Fibroblast of lung (primary cell): ENCODE data around the gene DLGAP1. TPM values are rescaled to one million over a fixed set of nuclear protein-coding genes. Genes with fewer than 3 reads are reported as not detected.

ENCODE experiments used
- DNase-seq, 2 donors: peaks; one replicate each; pipeline versions ENCODE4 v3.0.0 to v3.0.0-alpha.2; 2010; ENCODE audit warnings: low read depth in 2 of 2
- H2AFZ ChIP-seq: 2 replicates; pipeline ENCODE4 v1.5.1; 2012; ENCODE audit warnings: low read length, control low read depth, inconsistent platforms
- H3K27ac ChIP-seq: 2 replicates; pipeline ENCODE4 v1.5.1; 2011; ENCODE audit warnings: low read length, control low read depth; ENCODE audit not compliant: insufficient read depth
- H3K27me3 ChIP-seq: 2 replicates; pipeline ENCODE4 v1.5.1; 2011; ENCODE audit warnings: mild to moderate bottlenecking, low read length; ENCODE audit not compliant: control insufficient read depth, insufficient read depth
- H3K36me3 ChIP-seq: 2 replicates; pipeline ENCODE4 v1.5.1; 2011; ENCODE audit warnings: low read length; ENCODE audit not compliant: control insufficient read depth, insufficient read depth
- H3K4me1 ChIP-seq: 2 replicates; pipeline ENCODE4 v1.5.1; 2011; ENCODE audit warnings: low read length; ENCODE audit not compliant: control insufficient read depth, insufficient read depth; ENCODE audit errors: extremely low read depth
- H3K4me2 ChIP-seq: 2 replicates; pipeline ENCODE4 v1.5.1; 2011; ENCODE audit warnings: low read length, control low read depth; ENCODE audit not compliant: insufficient read depth; ENCODE audit errors: extremely low read depth
- H3K4me3 ChIP-seq, 4 experiments: fragments of 200-600 bp in 1 of 4; sonication (generic) in 1 of 4; replicated peaks in 1 of 4; 2 replicates each; pipeline ENCODE4 v1.5.1; 2011 to 2016; ENCODE audit warnings: low read length in 4 of 4, low read depth in 3 of 4, mild to moderate bottlenecking in 3 of 4, control low read depth in 2 of 4, inconsistent platforms in 1 of 4, mixed read lengths in 1 of 4; ENCODE audit not compliant: insufficient read depth in 1 of 4; ENCODE audit errors: control extremely low read depth in 1 of 4
- H3K79me2 ChIP-seq: 2 replicates; pipeline ENCODE4 v1.5.1; 2012; ENCODE audit warnings: mild to moderate bottlenecking, low read length, inconsistent platforms; ENCODE audit not compliant: control insufficient read depth, insufficient read depth
- H3K9ac ChIP-seq: 2 replicates; pipeline ENCODE4 v1.5.1; 2011; ENCODE audit warnings: mild to moderate bottlenecking, low read length, control low read depth; ENCODE audit not compliant: insufficient read depth
- H3K9me3 ChIP-seq: 2 replicates; pipeline ENCODE4 v1.5.1; 2012; ENCODE audit warnings: low read depth, low read length; ENCODE audit not compliant: control insufficient read depth, insufficient read depth
- H4K20me1 ChIP-seq: 2 replicates; pipeline ENCODE4 v1.5.1; 2011; ENCODE audit warnings: low read length; ENCODE audit not compliant: control insufficient read depth, insufficient read depth; ENCODE audit errors: extremely low read depth
- EZH2 ChIP-seq: IDR thresholded peaks from 2 replicates; pipeline ENCODE4 v1.5.1; 2012; ENCODE audit warnings: low read length, control low read depth, mild to moderate bottlenecking; ENCODE audit errors: missing control alignments
- polyA plus RNA-seq, 2 donors: library from polyadenylated mRNA; depleted of rRNA in 1 of 2; stranded (reverse) in 1 of 2; unstranded in 1 of 2; fragments of >200 nt; gene quantifications; 2 replicates each; pipeline ENCODE4 v1.2.1, GENCODE V29; 2011 to 2012; ENCODE audit warnings: missing spikeins in 1 of 2
- total RNA-seq: library from RNA; depleted of rRNA; stranded (reverse); fragments of >200 nt; gene quantifications from 2 replicates; pipeline ENCODE4 v1.2.1, GENCODE V29; 2014
- TF ChIP-seq, protein P1 (sequence below), 2 donors: IDR thresholded peaks in 1 of 2; conservative IDR thresholded peaks in 1 of 2; 1 replicate in 1 of 2; 2 replicates in 1 of 2; pipeline ENCODE4 v1.5.1; 2011 to 2012; ENCODE audit warnings: low read length in 2 of 2, control low read depth in 1 of 2, inconsistent platforms in 1 of 2, low read depth in 1 of 2, mild to moderate bottlenecking in 1 of 2

The DLGAP1 gene
- total and polyA plus RNA-seq, 2 donors (not counting 1 experiment from before 2014, with no cell fraction given): 0.16 to 0.17 TPM

DNA sequence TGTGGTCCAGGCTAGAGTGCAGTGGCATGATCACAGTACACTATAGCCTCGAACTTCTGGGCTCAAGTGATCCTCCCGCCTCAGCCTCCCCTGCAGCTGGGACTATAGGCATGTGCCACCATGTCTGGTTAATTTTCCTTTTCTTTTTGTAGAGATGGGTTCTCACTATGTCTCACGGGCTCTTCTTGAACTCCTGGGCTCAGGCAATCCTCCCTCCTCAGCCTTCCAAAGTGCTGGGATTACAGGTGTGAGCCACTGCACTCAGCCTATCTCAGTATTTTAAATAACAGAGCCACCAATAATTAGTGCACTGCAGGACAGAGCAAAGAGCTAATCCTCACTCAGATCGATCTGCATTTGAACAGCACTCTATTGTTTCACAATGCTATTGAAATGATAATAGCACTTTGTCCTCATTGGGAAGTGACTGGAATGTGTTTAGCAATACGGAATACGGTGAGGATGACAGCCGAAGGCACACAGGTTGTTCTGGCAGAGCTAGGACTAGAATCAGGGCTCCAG is 335.9 kb downstream of the DLGAP1 start:
- H3K4me3 ChIP-seq: no peak overlapping the region
- no peak for DNase-seq
- no peak overlapping the region for H2AFZ ChIP-seq
- no peaks in the 10 kb centered on the region for H3K27me3 ChIP-seq
- no peak overlapping the region for H3K4me2 ChIP-seq
- H3K36me3 ChIP-seq: no peaks in the 10 kb centered on the region
- TF ChIP-seq EZH2: no peak
- TF ChIP-seq, protein P1, sequence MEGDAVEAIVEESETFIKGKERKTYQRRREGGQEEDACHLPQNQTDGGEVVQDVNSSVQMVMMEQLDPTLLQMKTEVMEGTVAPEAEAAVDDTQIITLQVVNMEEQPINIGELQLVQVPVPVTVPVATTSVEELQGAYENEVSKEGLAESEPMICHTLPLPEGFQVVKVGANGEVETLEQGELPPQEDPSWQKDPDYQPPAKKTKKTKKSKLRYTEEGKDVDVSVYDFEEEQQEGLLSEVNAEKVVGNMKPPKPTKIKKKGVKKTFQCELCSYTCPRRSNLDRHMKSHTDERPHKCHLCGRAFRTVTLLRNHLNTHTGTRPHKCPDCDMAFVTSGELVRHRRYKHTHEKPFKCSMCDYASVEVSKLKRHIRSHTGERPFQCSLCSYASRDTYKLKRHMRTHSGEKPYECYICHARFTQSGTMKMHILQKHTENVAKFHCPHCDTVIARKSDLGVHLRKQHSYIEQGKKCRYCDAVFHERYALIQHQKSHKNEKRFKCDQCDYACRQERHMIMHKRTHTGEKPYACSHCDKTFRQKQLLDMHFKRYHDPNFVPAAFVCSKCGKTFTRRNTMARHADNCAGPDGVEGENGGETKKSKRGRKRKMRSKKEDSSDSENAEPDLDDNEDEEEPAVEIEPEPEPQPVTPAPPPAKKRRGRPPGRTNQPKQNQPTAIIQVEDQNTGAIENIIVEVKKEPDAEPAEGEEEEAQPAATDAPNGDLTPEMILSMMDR (conservative IDR thresholded peaks at IDR 0.05 in 1 of 2, IDR thresholded peaks at IDR 0.05 in 1 of 2; ENCODE audit: low read depth in 1 of 2, low read length in 2 of 2): no peak
- no peak overlapping the region for H3K9ac ChIP-seq
- H3K4me1 ChIP-seq: no peaks in the 10 kb centered on the region
- no peaks in the 10 kb centered on the region for H3K9me3 ChIP-seq
- no peaks in the 10 kb centered on the region for H3K79me2 ChIP-seq
- H3K27ac ChIP-seq: no peak overlapping the region
- no peaks in the 10 kb centered on the region for H4K20me1 ChIP-seq

DNA sequence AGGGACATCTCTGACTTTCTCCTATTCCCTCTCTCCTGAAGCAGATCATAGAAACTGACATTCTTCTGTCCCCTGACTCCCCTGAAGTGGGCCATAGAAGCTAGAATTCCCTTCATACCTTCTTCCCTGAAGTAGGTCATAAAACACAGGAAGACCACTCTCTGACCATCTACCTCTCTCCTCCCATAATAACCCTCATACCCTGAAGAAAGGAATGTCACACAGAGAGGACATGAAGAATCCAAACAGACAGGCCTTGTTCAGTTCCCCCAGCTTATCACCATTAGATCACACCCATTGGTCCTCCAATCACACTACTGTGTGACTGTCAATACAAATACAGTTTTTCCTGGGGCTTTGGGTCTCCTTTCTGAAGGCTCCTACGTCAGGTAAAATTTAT is 347.1 kb downstream of the DLGAP1 start:
- DNase-seq: no peak
- no peak for TF ChIP-seq EZH2
- TF ChIP-seq, protein P1 (conservative IDR thresholded peaks at IDR 0.05 in 1 of 2, IDR thresholded peaks at IDR 0.05 in 1 of 2; ENCODE audit: low read depth in 1 of 2, low read length in 2 of 2): no peak
- Histone ChIP-seq H3K79me2 (no peaks in the 10 kb centered on the region), H3K9me3 (no peaks in the 10 kb centered on the region), H3K36me3 (no peaks in the 10 kb centered on the region), H4K20me1 (no peaks in the 10 kb centered on the region), H3K9ac (no peak overlapping the region), H3K4me2 (no peak overlapping the region), H2AFZ (no peak overlapping the region), H3K27ac (no peak overlapping the region), H3K4me1 (no peaks in the 10 kb centered on the region), H3K4me3 (no peak overlapping the region), H3K27me3 (no peaks in the 10 kb centered on the region)

DNA sequence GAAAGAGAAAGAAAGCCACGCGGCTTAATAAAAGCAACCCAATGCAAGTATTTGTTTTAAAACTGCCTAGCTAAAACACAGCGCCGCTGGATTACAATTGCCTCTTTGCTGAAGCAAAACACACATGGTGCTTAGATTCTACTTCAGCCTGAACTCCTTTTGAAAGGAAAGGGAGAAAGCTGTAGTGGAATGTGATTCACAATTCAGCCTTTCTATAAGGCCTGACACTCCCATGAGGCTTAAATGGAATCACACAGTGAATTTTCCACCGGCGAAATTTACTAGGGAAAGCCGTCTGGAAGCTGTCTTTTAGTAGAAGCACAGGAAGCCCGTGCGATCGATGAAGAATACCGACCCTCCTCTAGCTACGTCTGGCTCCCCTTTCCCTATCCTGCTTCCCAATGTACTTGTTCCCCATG is 348.0 kb downstream of the DLGAP1 start:
- Histone ChIP-seq H3K9ac (no peak overlapping the region), H2AFZ (no peak overlapping the region)

More for the DNA sequence above, 348.0 kb downstream of the DLGAP1 start:
- no peak for TF ChIP-seq EZH2
- TF ChIP-seq, protein P1 (conservative IDR thresholded peaks at IDR 0.05 in 1 of 2, IDR thresholded peaks at IDR 0.05 in 1 of 2; ENCODE audit: low read depth in 1 of 2, low read length in 2 of 2): no peak
- Histone ChIP-seq H3K4me2 (no peak overlapping the region), H4K20me1 (no peaks in the 10 kb centered on the region), H3K36me3 (no peaks in the 10 kb centered on the region), H3K4me3 (no peak overlapping the region), H3K27me3 (no peaks in the 10 kb centered on the region), H3K4me1 (no peaks in the 10 kb centered on the region), H3K79me2 (no peaks in the 10 kb centered on the region), H3K27ac (no peak overlapping the region), H3K9me3 (no peaks in the 10 kb centered on the region)
- DNase-seq: peak in 1 of 2 donors; percentile 15
